Measurements from ENCODE around the gene ZFP69.
"Not testable (repeated sequence)": the region's sequence is repeated elsewhere in the genome, so short reads cannot be mapped to it uniquely, and the experiment has no call there.

ZFP69 gene

DNA sequence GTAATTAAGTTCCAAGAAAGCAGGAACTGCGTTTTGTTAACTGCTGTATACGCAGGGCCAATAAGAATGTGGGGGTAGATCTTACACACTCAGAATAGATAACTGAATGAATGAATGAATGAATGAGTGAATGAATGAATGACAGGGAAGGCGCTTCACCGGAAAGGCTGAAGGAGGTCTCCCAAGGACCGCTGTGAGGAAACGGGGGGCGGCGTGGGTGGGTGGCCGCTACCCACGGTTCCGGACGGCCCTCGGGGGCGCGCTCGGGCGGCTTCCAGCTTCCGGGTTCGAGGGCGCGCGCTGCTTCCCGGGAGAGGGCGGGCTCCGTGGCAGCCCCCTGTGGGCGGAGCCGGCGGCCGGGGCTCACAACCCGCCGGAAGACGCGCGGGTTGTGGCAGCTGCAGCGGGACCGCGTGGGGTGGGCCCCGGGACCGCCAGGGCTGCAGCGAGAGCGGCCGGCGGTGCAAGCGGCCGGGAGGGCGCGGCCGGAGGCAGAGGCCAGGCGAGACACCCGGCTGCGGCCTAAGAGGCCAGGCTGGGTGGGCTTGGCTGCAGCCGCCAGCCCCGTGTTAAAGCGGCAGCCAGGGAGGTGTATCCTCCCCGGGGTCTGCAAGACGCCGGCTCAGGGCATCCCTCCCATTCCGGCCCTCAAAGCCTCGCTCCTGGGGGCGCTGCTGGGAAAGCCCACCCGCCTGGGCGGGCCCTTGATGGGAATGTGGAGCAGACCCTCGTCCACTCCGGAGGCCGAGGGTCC is at the start of gene ZFP69:
Gene ZFP69 (plus strand): TSS at position 367 of the 754 bp plus-strand sequence. CDS start 2,072 bp downstream, outside the sequence.
- no peak for DNase-seq

DNA sequence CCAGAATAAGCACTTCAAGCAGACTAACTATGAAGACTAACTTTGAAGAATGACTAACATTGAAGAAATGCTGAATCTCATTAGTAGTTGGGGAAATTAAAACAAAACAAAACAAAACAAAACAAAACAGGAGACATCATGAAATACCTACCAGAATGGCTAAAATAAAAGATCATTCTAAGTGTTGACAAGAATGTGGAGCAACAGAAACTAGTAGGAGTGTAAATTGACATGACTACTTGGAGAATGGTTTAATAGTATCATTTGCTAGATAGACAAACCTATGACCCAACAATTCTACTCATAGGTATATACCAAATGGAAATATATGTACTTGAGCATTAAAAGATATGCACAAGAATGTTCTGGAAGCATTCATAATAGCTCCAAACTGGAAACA is 45.7 kb upstream of the ZFP69 start:
- DNase-seq = no peak

DNA sequence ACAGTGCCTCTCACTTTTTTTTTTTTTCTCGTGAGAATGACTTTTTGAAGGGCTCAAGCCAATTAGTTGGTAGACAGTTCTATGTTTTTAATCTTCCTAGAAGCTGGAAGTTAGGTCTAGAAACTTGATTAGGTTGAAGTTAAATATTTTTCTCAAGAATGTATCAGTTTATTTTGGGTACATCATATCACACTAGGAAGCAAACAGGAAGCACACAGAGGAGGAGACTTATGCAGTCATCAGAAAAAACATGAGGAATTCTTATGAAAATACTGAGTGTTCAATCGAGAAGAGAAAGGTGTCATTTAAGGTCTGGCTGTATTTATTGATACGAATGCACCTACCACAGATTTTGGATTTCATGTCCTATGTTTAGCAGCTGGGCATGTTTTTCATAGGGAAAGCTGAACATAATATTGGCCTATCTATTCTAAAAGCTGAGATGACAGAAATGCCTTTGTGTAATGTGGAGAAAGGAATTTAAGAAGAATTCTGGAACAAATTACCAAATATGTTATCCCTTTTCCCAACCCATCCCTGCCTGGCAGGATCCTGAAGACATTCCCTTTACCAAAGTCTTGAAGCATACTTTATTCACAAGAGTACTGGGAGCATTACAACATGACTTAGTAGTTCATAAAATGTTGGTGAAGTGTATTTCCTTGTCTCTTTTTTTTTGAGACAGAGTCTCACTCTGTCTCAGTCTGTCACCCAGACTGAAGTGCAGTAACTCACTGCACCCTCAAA is 44.3 kb upstream of the ZFP69 start:
- DNase-seq = no peak

DNA sequence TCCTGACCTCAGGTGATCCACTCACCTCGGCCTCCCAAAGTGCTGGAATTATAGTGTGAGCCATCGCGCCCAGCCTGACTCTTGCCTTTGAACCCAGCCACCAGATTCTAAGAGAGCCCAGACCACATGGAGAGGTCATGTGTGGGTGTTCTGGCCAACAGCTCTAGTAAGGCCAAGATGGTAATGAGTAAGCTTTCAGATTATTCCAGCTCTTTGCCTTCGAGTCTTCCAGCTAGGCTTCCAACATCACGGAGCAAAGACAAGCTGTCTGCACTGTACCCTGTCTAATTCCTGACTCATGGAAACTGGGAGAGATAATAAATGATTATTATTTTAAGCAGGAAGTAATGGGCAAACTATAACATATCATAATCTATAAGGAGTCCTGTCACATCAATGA is 41.6 kb upstream of the ZFP69 start:
- DNase-seq = no peak

DNA sequence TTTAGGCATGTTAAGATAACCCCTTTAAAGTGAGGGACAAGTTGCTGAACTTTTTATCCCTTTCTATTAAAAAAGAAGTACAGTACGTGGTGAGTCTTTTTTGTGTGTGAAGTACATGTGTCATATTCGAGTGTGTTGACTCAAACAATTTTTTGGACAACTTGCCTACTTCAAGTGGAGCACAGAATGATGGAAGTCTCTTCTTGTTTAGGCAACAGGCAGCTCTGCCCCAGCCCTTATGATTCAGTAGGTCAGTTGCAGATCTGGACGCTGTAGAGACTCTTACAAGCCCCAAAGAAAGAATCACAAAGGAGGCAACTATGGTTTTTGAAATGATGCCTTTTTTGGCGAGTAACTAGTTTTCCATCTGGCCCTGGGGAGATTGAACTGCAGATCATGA is 41.2 kb upstream of the ZFP69 start:
- no peak for DNase-seq

DNA sequence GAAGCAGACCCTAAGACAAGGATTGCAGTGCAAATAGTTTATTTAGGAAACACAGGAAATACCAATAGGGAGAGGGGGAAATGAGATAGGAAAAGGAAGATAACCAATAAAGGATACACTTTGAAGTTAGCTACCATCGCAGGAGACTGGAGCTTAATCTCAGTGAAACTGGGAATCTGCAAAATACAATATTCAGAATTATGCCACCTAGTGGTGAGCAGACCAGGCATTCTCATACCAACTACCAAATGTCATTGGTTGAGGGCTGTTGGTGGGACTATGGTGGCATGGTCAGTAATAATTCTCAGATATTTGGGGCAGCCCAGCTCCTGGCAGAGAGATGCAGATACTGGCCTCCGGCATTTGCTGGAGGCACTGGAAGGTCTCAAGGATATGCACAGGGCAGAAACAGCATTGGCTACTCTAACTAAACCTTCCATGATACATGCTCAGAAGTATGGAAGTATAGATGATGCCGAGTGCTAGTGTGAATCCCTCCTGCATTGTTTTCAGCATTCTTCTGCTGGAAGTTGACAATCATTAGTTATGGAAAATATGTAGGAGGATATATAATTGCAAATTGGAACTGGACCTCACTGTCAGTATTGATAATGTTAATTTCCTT is 38.6 kb upstream of the ZFP69 start:
- DNase-seq = peak in 1 of 2 experiments; percentile 17

DNA sequence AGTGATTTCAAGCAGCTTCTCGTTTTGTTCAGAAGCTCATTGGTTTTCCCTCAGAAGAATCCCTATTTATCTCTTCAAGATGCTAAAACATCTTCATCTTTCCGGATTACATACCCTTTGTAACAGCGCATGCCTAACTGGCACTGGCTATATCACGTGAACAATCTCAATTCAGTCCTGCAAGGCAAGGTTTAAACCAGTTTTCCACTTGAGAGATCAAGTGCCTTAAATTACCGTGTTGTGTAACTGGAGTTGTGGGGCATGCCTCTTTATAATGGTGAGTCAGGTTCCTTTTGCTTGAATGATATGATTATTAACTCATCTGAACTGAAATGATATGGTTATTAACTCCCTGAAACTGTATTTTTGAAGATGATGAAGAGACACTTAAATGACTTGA is 37.8 kb upstream of the ZFP69 start:
- no peak for DNase-seq

DNA sequence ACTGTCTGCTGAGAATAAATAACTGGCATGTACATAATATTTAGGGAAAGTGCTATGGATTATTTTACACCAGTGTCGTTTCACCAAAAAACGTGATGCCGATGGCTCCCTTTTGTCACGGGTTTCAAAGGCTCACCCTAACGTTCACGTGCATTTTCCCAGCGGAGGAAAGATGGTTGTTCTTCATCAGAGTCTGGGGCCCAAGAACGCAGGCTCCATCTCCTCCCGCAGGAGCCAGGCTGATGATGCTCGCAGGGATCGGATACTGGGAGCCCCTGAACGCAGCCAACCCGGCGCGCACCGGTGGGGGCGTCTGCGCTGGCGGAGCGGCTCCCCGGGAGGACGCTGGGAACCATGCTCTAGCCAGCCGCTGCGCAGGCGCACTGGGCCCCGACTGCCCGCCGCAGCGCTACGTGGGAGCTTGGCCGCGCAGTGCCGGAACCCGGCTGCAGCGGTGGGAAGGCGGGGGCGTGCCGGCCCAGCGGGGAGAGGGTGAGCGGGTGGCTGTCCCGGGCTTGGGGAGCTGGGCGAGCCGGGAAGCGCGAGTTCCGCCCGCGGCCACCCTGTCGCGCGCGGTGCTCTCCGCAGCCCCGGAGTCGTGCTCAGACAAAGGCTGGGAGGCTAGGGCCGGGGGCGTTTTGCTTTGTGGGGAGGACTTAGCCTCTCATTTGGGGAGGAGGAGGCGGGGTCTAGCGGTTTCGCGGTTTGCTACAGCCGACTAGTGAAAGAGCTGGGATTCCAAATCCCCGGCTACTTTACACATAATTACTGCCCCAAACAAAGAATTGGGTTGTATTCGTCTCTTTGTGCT is 27.2 kb upstream of the ZFP69 start, which contains the start of gene ZFP69B:
Gene ZFP69B (plus strand): TSS at position 793 of the 811 bp plus-strand sequence. CDS start 486 bp downstream, outside the sequence.
- DNase-seq = peak; percentile 64 to 84

DNA sequence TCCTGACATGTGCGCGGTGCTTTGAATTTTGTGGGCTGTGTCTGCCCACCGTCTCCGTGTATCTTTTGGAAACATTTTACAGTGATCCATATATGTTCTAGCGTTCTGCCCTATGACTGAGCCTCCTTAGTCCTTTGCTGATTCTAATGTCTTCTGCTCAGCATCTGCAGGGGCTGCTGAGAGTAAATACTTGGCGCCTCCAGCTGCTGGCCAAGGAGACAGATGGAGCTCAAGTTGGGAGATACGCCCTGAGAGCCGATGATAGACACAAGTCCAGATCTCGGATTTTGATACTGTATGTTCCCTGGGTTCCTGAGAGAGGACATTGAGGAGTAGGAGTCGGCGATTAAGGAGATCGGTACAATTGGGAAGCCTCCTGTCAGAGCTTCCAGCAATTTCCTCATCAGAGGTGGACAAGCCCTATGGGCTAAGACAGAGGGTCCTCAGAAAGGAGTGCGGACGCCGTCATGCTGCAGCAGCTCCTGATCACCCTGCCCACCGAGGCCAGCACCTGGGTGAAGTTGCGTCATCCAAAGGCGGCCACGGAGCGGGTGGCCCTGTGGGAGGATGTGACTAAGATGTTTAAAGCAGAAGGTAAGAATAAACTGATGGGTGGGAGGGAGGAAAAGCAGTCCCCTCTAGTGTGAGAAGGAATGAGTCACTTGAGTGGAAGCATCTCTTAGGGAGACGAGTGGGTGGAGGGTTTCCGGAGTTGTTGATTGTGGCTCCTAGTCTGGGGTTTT is 26.4 kb upstream of the ZFP69 start:
- peak in 1 of 2 experiments; percentile 59 for DNase-seq

DNA sequence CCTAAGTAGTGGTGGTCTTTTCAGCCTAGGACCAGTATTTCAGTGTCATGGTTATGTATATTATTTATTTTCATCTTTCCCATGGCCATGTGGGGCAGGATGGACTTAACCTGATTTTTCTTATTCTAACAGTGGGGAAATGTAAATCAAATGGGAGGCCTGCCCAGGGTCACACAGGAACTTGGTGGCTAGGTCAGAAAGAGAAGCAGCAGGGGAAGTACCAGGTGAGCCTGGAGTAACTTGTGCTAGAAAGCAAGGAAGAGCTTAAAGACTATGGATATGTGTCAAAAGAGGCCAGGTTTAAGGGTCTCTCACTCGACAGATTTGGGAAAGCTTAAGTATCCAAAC is 25.9 kb upstream of the ZFP69 start:
- no peak for DNase-seq

DNA sequence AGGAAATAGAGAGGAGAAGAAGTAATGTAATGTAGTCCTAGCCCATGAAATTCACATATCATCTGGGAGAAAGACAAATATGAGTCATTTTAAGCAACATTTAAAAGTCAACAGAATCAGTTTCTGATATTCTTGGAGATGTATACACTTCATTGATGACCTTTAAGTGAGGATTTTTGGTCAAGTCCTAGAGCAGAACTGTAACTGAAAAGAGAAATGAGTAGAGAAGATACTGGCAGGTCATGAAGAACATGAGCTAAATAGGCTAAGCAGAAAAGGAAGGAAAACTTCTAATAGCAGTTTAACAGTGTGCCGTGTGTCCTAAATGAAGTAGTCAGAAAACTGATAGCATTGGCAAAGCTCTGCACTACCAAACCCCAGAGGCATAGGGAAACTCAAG is 22.2 kb upstream of the ZFP69 start:
- DNase-seq = no peak

DNA sequence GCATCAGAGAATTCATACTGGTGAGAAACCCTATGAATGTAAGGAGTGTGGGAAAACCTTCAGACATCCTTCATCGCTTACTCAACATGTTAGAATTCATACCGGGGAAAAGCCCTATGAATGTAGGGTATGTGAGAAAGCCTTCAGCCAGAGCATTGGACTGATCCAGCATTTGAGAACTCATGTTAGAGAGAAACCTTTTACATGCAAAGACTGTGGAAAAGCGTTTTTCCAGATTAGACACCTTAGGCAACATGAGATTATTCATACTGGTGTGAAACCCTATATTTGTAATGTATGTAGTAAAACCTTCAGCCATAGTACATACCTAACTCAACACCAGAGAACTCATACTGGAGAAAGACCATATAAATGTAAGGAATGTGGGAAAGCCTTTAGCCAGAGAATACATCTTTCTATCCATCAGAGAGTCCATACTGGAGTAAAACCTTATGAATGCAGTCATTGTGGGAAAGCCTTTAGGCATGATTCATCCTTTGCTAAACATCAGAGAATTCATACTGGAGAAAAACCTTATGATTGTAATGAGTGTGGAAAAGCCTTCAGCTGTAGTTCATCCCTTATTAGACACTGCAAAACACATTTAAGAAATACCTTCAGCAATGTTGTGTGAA is 14.0 kb upstream of the ZFP69 start:
- DNase-seq = no peak

DNA sequence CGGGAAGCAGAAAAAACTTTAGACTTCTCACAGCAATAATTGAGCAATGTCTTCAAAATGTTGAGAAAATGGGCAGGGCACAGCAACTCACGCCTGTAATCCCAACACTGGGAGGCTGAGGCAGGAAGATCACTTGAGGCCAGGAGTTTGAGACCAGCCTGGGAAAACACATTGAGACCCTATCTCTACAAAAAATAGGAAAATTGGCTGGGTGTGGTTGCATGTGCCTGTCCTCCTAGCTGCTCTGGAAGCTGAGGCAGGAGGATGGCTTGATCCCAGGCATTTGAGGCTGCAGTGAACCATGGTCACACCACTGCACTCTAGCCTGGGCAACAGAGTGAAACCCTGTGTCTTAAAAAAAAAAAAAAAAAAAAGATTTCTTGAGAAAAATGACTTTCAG is 7.8 kb upstream of the ZFP69 start:
- no peak for DNase-seq

DNA sequence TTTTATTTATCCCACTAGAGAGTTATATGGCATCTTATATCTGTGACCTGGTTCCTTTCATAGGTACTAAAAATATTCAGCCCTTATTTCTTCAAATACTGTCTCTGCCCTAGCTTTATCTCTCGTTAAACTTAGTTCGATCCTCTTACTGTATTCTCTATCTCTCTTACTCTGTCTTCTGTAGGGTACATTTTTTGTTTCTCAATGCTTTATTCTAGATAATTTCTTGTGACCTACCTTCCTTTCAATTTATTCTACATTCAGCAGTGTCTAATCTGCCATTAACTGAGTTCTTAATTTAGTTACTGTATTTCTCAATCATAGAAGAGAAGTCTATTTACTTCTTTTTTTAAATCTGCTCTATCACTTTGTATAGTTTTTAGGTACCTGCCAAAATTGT is 1.8 kb upstream of the ZFP69 start:
- DNase-seq = no peak

DNA sequence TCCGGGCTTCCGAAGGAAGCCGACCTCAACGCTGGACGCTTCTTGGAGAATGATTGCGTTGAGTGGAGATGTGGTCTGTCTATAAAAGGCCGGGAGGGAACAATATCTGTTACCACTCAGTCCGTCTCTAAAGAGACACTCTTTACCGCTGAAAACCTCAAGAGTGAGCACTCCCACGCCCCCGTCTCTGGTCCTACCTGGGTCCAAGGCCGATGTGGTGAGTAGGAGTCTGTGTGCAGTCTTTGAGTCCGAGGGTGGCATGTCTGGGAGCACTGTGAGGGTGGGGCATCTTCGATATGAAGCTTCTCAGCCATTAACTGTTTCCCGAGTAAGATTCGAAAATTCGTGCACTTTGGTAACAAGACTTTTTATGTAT is 576 bp downstream of the ZFP69 start:
- DNase-seq = no peak

DNA sequence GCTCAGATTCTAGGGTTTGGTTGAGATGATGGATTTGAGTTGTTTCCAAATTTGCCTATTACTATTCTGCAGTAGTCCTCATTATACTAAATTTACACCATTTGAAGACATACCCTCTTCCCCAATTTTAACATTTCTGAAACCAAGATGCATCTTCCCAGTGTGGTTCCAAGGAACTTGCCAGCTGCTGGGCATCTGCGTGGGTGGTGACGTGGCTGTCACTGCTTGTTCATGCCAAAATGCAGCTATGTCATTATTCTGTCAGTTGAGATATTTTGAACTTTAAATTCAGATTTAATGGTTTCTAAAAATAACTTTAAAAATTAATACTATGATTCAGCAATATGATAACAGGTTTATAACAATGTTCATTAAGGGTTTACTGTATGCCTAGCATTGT is 1.2 kb downstream of the ZFP69 start:
- DNase-seq = no peak

DNA sequence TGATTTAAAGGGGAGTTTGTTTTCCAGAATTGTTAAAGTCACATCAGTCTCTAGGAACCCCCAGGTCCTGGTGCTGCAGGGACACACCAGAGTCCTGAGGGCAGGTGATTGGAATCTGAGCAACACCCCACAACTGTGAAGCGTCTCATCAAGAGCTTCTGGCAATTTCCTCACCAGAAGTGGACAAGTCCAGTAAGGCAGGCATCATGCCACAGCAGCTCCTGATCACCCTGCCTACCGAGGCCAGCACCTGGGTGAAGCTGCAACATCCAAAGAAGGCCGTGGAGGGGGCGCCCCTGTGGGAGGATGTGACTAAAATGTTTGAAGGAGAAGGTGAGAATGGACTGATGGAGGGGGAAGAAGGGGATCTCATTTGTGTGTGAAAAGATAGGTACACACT is 2.1 kb downstream of the ZFP69 start:
- DNase-seq = no peak

DNA sequence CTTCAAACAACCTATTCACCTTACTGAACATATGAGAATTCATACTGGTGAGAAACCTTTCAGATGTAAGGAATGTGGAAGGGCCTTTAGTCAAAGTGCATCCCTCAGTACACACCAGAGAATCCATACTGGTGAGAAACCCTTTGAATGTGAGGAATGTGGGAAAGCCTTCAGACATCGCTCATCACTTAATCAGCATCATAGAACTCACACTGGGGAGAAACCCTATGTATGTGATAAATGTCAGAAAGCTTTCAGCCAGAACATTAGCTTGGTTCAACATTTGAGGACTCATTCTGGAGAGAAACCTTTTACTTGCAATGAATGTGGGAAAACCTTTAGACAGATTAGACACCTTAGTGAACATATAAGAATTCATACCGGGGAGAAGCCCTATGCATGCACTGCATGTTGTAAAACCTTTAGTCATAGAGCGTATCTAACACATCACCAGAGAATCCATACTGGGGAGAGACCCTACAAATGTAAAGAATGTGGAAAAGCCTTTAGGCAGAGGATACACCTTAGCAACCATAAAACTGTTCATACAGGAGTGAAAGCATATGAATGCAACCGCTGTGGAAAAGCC is 18.3 kb downstream of the ZFP69 start:
- no peak for DNase-seq

DNA sequence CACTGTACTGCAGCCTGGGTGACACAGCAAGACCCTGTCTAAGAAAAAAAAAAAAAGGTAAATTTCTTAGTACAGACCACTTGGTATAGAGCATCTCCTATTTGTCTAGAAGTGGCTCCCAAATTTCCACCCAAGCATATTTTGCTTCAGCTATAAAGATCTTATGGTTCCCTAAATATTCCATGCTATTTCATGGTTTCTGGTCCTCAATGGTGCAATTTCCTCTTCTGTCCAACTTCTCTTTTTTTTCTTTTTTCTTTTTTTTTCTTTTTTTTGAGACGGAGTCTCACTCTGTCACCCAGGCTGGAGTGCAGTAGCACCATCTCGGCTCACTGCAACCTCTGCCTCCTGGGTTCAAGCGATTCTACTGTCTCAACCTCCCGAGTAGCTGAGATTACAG is 25.6 kb downstream of the ZFP69 start:
- not testable (repeated sequence) for DNase-seq

DNA sequence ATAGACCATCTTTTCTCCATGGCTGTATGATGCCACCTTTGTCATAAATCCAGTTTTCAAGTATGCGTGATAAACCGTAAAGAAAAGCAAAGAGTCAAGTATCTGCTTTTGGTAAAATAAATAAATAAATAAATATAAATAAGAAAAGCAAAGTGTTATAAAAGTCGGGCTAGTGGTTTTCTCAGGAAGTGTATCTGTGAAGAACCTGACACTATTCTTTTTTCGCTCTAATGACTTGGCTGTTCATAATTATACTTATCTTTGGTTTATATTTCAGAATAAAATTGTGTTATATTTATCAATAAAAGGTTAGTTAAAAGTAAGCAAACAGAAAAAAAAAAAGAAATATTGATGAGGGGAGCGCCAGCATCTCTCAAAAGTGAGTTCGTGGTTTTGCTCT is 30.9 kb downstream of the ZFP69 start:
- DNase-seq = no peak
